Neural crest cell (in vitro differentiated cells): ENCODE measurements around the gene NRBF2. TPM values are rescaled to one million over a fixed set of nuclear protein-coding genes. Genes with fewer than 3 reads are reported as not detected.
"Not testable (repeated sequence)": the region's sequence is repeated elsewhere in the genome, so short reads cannot be mapped to it uniquely, and the experiment has no call there.

Experiments
- DNase-seq: peaks from one replicate; pipeline ENCODE4 v3.0.0; 2021; ENCODE audit warnings: low read depth, mixed read lengths, low spot score
- H3K27ac Mint-ChIP-seq: one replicate; pipeline ENCODE4 v1.8.0; 2021; ENCODE audit warnings: mild to moderate bottlenecking, mixed read lengths; ENCODE audit not compliant: unreplicated experiment
- H3K27me3 Mint-ChIP-seq: 2 replicates; pipeline ENCODE4 v1.8.0; 2021; ENCODE audit warnings: low read depth, mild to moderate bottlenecking, mixed read lengths
- H3K36me3 Mint-ChIP-seq: 2 replicates; pipeline ENCODE4 v1.8.0; 2021; ENCODE audit warnings: low read depth, mild to moderate bottlenecking, mixed read lengths
- H3K4me1 Mint-ChIP-seq: 2 replicates; pipeline ENCODE4 v1.8.0; 2021; ENCODE audit warnings: mixed read lengths
- H3K4me3 Mint-ChIP-seq: one replicate; pipeline ENCODE4 v1.8.0; 2021; ENCODE audit warnings: mild to moderate bottlenecking, mixed read lengths
- H3K9me3 Mint-ChIP-seq: 2 replicates; pipeline ENCODE4 v1.8.0; 2021; ENCODE audit warnings: mixed read lengths
- CTCF ChIP-seq: fragments of 200-600 bp; sonication (generic); conservative IDR thresholded peaks from 2 replicates; pipeline ENCODE4 v1.5.0; 2021; ENCODE audit warnings: antibody characterized with exemption, mild to moderate bottlenecking
- total RNA-seq: library from RNA; stranded (reverse); gene quantifications from 2 replicates; pipeline ENCODE4 v1.2.1, GENCODE V29; 2021

NRBF2 gene
- total RNA-seq, 1 donor from 2014 or later, result 19.3 TPM

- Mint-ChIP-seq H3K27me3 (no peaks in the 10 kb centered on the region), H3K27ac (peak overlapping the region; percentile 58), H3K4me1 (no peaks in the 10 kb centered on the region), H3K36me3 (no peaks in the 10 kb centered on the region), H3K4me3 (no peak overlapping the region), H3K9me3 (no peaks in the 10 kb centered on the region)
- TF ChIP-seq CTCF, result no peak
- no peak for DNase-seq
Observed at GRCh38 chr10:63094405-63094804, 38.7 kb upstream of the NRBF2 start.

GRCh38 chr10:63094881-63095280 is 38.2 kb upstream of the NRBF2 start:
- Mint-ChIP-seq H3K36me3 (no peaks in the 10 kb centered on the region), H3K27me3 (no peaks in the 10 kb centered on the region), H3K4me1 (no peaks in the 10 kb centered on the region), H3K27ac (peak overlapping the region; percentile 58), H3K4me3 (no peak overlapping the region), H3K9me3 (no peaks in the 10 kb centered on the region)
- TF ChIP-seq CTCF, result no peak
- no peak for DNase-seq

GRCh38 chr10:63099734-63100133 is 33.4 kb upstream of the NRBF2 start:
- no peak for TF ChIP-seq CTCF
- Mint-ChIP-seq H3K27ac (no peak overlapping the region), H3K9me3 (peaks cover 4% of the 10 kb centered on the region), H3K27me3 (no peaks in the 10 kb centered on the region), H3K4me1 (peaks cover 13% of the 10 kb centered on the region), H3K36me3 (no peaks in the 10 kb centered on the region), H3K4me3 (no peak overlapping the region)
- DNase-seq, result no peak

GRCh38 chr10:63101091-63101490 is 32.0 kb upstream of the NRBF2 start:
- not testable (repeated sequence) for H3K9me3 Mint-ChIP-seq, DNase-seq, H3K27me3 Mint-ChIP-seq, H3K36me3 Mint-ChIP-seq, H3K4me3 Mint-ChIP-seq
- peaks cover 23% of the 10 kb centered on the region for H3K4me1 Mint-ChIP-seq
- peak overlapping the region; percentile 0 for H3K27ac Mint-ChIP-seq

GRCh38 chr10:63102279-63102883 is 30.7 kb upstream of the NRBF2 start:
- not testable (repeated sequence) for H3K27me3 Mint-ChIP-seq, H3K9me3 Mint-ChIP-seq, H3K27ac Mint-ChIP-seq, H3K36me3 Mint-ChIP-seq, DNase-seq, H3K4me3 Mint-ChIP-seq
- H3K4me1 Mint-ChIP-seq, result peaks cover 30% of the 10 kb centered on the region

GRCh38 chr10:63103178-63103577 is 29.9 kb upstream of the NRBF2 start:
- H3K27ac Mint-ChIP-seq, H3K9me3 Mint-ChIP-seq, DNase-seq, H3K4me3 Mint-ChIP-seq, H3K27me3 Mint-ChIP-seq, H3K36me3 Mint-ChIP-seq: not testable (repeated sequence)
- H3K4me1 Mint-ChIP-seq, result peaks cover 30% of the 10 kb centered on the region

- peaks cover 30% of the 10 kb centered on the region for H3K4me1 Mint-ChIP-seq
- H3K27me3 Mint-ChIP-seq, result no peaks in the 10 kb centered on the region
- peaks cover 6% of the 10 kb centered on the region for H3K9me3 Mint-ChIP-seq
- no peaks in the 10 kb centered on the region for H3K36me3 Mint-ChIP-seq
- H3K27ac Mint-ChIP-seq, result no peak overlapping the region
- H3K4me3 Mint-ChIP-seq, result no peak overlapping the region
- no peak for DNase-seq
- no peak for TF ChIP-seq CTCF
Observed at GRCh38 chr10:63103971-63104409, 29.1 kb upstream of the NRBF2 start.
